Activated CD8-positive, alpha-beta memory T cell treated with anti-CD3 and anti-CD28 coated beads, Interleukin-2, amount 50 U/mL, for 1 hour (primary cell): ENCODE data around the gene PRDM15.
A peak's percentile ranks its signal among the peaks of the same experiment; 100 is the strongest.

Source experiments
- DNase-seq: peaks from one replicate; pipeline ENCODE4 v3.0.0-alpha.2; 2020; ENCODE audit errors: extremely low read depth

PRDM15 gene

DNA sequence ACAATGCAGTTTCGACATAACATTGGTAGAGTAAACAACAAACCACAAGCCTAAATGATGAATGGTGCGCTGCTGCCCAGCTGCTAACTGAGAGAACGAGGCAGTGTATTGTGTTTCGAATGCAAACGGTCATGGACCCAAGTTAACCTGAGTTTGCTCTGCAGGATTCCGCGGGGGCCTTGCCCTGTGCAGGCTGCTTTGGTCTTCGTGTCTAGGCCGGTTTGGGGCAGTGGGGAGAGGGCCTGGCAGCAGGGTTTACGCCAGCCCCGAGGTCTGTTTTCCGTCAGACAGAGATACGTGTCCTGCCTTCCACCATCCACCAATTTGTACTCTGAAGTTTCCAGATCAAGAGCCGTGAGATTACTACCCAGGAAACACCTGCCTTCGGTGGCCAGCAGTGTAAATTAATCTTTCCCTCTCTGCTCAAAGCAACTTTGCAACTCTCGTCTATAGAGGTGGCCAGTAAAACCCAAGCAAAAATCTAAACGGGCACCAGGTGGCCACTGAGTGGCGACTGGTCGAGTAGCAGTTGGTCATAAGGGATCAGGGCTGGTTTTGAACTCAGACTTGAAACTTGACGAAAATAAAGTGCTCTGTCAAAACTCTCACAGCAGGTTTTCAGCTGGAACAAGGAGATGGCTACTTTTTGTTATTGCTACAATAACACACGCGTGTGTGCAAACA, 6.3 kb upstream of the PRDM15 start:
- DNase-seq: no peak

DNA sequence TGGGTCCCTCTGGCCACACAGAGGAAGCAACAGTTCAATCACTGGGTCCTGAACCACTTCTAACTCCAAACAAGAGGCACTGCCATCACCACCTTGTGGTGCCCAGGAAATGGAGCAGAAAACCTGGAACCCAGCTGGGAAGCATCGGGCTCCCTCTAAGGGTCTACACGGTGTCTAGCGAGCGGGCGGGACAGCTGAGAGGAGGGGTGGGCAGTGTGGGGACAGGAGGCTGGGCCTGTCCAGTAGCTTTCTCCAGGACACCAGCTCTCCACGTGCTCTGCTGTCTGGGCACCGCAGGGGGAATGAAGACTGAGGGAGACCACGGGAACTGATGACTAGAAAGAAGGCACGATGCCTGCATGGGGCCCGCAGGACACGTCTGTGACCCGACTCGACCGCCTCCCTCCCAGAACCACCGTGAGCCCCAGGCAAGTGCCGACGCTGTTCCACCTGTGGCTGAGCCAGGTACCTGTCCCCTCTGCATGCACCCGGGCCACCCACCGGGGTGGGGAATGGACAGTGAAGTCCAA, 5.4 kb upstream of the PRDM15 start:
- DNase-seq: no peak

DNA sequence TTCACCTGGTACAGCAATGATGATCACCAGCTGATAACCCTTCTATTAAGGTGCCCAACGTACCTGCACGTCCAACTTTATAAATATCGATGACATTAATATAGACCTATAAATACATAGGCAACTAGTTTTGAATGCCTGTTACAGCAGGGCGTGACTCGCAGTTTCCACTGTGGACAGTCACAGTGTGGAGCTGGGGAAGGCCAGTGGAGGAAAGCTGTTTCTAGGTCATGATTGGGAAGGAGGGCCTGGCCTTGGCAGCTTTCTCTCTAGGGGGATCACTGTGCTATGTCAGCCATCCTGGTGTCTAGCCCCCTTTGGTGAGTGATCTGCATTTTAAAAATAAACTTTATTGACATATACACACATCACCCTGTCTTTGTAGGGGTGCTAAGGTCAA, 4.4 kb upstream of the PRDM15 start:
- no peak for DNase-seq

GRCh38 chr21:41881051-41881450, 1.9 kb upstream of the PRDM15 start:
- no peak for DNase-seq

DNA sequence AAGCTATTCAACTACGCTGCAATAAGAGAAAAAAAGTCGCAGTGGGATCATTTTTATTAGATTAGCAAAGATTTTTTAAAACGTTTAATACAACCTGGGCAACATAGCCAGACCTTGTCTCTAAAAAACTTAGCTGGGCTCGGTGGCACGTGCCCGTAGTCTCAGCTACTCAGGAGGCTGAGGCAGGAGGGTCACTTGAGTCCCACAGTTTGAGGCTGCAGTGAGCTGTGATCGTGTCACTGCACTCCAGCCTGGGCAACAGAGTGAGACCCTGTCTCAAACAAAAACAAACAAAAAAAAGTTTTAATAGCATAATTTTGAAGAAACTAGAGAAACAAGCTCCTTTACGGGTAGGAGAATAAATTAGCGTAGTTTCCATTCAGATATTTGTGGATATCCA, 1.0 kb upstream of the PRDM15 start:
- no peak for DNase-seq

- peak; percentile 46 for DNase-seq
Observed at GRCh38 chr21:41878831-41879189, 334 bp downstream of the PRDM15 start.

DNA sequence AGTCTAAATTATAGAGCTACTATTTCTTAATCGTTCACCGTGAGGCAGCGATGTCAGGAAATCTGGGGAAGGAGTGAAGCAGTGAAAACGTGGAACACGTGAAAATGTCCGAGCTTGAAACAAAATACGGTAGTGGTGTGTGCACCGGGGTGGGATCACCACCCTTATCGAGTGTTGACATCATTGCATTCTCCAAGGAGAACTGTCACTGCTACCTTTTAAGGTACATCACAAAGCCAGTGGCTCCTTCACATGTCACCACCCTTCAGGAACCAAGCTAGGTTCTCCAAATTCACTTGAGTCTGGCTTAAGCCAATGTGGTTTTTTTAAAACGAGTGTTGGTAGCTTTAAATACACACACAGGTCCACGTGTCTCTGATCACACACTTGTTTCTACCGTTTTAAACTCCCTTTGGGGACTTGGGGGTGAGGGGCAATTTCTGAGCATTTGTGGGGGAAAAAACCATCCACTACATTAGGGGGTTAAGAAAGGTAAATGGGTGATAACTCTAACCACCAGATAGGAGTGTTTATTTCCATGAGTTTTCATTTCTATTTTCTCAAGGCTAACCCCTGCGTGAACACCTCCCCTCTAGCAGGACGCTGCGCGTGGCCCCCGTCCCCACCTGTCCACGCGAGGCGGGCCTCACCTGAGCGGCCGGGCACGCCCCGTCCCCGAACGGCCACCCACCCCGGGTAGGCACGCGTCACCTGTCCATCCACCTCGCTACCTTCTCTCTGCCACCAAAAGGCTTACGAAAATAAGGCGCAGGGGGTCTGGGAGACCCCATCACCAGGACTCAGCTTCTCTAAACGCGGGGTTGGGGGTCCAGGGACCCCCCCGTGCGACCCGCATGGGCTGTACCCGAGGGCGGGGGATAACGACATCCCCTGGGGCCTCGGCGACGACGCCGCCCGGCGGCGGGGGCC, 978 bp downstream of the PRDM15 start:
- no peak for DNase-seq

- no peak for DNase-seq
Observed at GRCh38 chr21:41876928-41877652, 2.1 kb downstream of the PRDM15 start.

DNA sequence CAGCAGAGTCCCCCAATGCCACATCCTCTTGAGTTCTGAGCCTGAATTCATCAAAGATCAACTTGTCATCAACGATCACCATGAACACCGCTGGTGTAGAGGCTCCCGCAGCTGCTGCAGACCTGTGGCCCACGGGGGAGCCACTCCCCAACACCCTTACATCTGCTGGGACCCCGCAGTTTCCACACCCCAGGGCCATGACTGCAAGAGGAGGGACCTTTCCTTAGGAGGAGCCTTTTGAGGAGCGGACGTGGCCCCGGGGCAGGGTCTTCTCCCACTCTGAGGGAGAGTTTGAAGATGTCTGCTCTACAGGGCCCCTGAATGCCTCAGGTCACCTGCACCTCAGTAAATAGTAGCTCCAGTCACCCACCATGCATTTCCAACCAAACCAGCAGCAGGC, 2.7 kb downstream of the PRDM15 start:
- DNase-seq: no peak

GRCh38 chr21:41875086-41875485, 4.1 kb downstream of the PRDM15 start:
- no peak for DNase-seq

DNA sequence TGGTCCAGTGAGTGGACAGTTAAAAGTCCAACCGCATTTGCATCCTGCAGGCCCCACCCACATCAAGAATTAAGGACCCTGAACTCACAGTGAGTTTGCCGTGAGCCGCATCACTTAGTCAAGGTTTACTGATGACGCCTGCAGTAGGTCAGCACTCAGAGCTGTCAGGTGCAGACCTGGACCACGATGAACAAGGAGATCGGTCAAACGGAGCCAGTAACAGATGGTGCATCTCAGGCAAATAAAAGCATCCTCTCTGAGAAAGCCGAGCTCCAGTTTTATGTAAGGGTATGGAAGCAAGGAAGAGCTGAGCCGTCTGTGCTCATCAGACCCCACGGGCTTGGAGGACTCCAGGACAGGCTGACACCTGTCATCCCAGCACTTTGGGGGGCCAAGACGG, 4.5 kb downstream of the PRDM15 start:
- no peak for DNase-seq

- DNase-seq: no peak
Observed at GRCh38 chr21:41873426-41873825, 5.7 kb downstream of the PRDM15 start.

- DNase-seq: no peak
Observed at GRCh38 chr21:41873005-41873404, 6.1 kb downstream of the PRDM15 start.

DNA sequence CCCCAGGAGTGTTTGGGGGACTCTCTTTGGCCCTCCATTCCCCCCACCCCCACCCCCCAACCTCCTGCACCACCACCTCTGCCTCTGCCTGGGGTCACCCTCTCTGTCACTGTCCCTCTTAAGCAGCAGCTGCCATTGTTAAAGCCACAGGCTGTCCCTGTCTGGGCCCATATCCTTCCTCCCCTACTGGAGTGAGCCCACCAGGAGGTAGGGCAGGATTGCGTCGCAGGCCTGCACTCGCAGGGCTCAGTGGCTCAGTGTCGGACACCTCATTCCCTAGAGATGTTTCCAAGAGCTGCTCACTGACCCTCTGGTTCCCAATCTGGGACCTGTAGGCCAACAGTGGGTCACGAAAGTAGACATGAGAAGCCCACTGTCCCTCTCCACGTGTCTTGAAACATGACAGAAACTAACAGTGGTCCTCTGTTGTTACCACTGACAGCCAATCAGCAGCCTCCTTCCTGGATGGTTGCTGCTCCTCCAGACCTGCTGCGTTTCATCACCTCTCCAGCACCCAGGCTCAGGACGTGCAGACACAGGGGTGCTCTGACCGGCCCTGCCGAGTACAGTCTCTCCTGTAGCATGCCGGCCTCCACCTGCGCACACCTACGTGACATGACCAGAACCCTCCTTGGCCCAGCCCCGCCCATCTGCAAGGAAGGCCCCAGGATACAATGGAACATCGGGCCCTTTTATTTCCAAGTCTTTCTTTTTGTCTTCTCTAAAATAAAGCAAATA, 7.7 kb downstream of the PRDM15 start:
- no peak for DNase-seq

DNA sequence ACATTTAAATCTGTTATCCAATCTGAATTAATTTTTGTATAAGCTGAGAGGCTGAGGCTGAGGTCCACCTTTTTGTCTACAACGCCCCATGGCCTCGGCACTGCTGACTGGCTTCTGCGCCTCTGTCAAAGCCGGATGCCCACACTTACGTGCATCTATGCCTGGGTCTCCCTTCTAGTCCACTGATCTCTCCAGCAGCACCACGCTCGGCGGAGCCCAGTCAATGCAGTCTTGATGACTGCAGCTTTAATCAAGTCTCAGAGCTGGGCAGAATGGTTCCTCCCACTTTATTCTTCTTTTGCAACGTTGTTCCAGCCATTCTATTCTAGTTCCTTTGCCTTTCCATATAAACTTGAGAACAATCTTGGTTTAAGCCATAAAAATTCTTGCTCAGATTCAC, 9.4 kb downstream of the PRDM15 start:
- no peak for DNase-seq

DNA sequence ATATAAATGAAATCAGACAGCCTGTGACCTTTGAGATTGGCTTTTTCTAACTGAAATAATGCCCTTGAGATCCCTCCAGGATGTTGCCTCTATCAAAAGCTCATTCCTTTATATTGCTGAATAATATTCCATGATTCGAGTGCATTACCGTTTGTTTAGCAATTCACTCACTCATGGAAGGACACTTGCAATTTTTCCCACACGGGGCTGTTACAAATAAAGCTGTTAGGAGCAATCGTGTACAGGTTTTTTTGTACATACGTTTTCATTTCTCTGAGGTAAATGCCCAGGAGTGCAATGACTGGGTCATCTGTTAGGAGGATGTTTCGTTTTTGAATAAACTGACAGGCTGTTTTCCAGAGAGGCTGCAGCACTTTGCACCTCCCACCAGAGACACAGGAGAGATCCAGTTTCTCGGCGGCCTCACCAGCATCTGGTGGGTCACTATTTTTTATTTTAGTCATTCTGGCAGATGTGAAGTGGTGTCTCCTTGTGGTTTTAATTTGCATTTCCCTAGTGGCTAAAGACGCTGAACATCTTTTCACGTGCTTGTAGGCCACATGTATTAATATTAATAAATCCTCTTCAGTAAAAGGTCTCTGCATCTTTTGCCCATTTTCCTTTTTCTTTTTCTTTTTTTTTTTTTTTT, 11.0 kb downstream of the PRDM15 start:
- no peak for DNase-seq

DNA sequence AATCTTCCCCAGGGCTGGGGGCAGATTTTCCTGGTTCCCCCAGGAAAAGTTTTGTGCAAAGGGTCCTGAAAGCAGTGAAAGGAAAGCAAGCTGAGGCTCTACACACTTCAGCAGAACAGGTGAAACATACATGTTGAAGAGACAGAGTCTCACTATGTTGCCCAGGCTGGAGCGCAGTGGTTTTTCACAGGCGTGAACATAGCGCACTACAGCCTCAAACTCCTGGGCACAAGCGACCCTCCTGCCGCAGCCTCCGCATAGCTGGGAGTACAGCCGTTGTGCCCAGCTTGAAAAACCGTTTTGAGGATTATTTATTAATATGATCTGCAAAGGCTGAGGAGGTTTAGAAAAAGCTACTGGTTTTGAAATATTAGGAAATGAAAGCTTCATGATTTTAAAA, 11.8 kb downstream of the PRDM15 start:
- no peak for DNase-seq

DNA sequence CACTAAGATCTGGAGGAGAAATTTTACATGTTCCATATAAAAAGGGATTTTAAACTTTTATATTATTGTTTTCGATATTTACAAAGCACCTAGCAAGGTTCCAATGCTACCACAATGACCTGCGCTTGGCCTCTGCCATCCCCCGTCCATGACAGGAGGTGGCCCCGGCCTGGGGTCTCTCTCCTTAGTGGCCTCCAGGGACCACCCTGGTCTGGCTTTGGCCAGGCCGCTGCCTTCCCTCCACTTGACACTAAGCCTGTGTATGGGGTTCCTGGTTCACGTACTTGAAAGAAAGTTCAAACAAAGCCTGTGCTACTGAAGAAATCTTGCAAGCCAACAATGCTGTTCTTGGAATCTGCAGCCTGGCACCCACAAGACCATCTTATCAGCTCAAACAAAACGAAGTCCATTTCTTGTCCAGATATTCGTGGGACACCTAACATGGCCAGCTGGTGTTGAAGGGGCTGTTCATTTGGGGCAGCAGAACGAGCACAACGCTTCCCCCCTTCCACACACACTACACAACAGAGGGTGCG, 12.8 kb downstream of the PRDM15 start:
- DNase-seq: no peak

- DNase-seq: no peak
Observed at GRCh38 chr21:41865002-41865777, 14.0 kb downstream of the PRDM15 start.
